SK-N-SH (cell line): ENCODE results near the gene ITFG2. TPM values are rescaled to one million over a fixed set of nuclear protein-coding genes. Genes with fewer than 3 reads are reported as not detected.

Experiments
- CTCF ChIA-PET: fragments of 300-600, 350-600 bp; formaldehyde crosslinking; extraction: SDS; loops from one replicate; lab custom pipeline; 2021; lab: Yijun Ruan, JAX
- POLR2A ChIA-PET: fragments of 350-600 bp; sonication (Branson Sonifier 250); formaldehyde crosslinking; extraction: SDS; loops from one replicate; lab custom pipeline; 2020; ENCODE audit warnings: antibody characterized with exemption, inconsistent platforms; lab: Yijun Ruan, JAX
- DNase-seq: peaks from one replicate; pipeline ENCODE4 v3.0.0; 2012
- H2AFZ ChIP-seq: fragments of 200-600 bp; sonication (generic); 2 replicates; pipeline ENCODE4 v1.8.1; 2016; ENCODE audit warnings: antibody characterized with exemption, mild to moderate bottlenecking, low read depth
- H3F3A ChIP-seq: fragments of 200-600 bp; sonication (generic); replicated peaks from 2 replicates; pipeline ENCODE3; 2016; ENCODE audit warnings: antibody characterized with exemption, mild to moderate bottlenecking; ENCODE audit not compliant: insufficient read depth
- H3K27ac ChIP-seq, 2 experiments: fragments of 200-500 bp in 1 of 2; fragments of 200-600 bp in 1 of 2; sonication (Bioruptor generic) in 1 of 2; sonication (generic), shearing (Covaris generic) in 1 of 2; 2 replicates each; pipeline versions ENCODE4 v1.5.1 to v1.6.1; 2014 to 2016; ENCODE audit warnings: low read depth in 2 of 2, inconsistent platforms in 1 of 2, low read length in 1 of 2, mild to moderate bottlenecking in 1 of 2, mixed read lengths in 1 of 2
- H3K27me3 ChIP-seq: fragments of 200-600 bp; sonication (generic), shearing (Covaris generic); 2 replicates; pipeline ENCODE4 v1.6.1; 2016; ENCODE audit warnings: mixed run types; ENCODE audit not compliant: insufficient read depth
- H3K36me3 ChIP-seq, 2 experiments: fragments of 200-500 bp in 1 of 2; fragments of 200-600 bp in 1 of 2; sonication (Bioruptor generic) in 1 of 2; sonication (generic) in 1 of 2; replicated peaks in 1 of 2; 2 replicates each; pipeline versions ENCODE3 to v1.5.1; 2014 to 2016; ENCODE audit warnings: low read length in 1 of 2, mild to moderate bottlenecking in 1 of 2; ENCODE audit not compliant: insufficient read depth in 2 of 2, control insufficient read depth in 1 of 2
- H3K4me1 ChIP-seq, 2 experiments: fragments of 200-500 bp in 1 of 2; fragments of 200-600 bp in 1 of 2; sonication (Bioruptor generic) in 1 of 2; sonication (generic), shearing (Covaris generic) in 1 of 2; 2 replicates each; pipeline versions ENCODE4 v1.5.1 to v1.6.1; 2014 to 2016; ENCODE audit warnings: low read depth in 1 of 2, low read length in 1 of 2, mixed run types in 1 of 2; ENCODE audit not compliant: insufficient read depth in 2 of 2, control insufficient read depth in 1 of 2
- H3K4me2 ChIP-seq: fragments of 200-600 bp; sonication (generic), shearing (Covaris generic); 2 replicates; pipeline ENCODE4 v1.6.1; 2017; ENCODE audit warnings: mixed run types
- H3K4me3 ChIP-seq, 2 experiments: fragments of 200-500 bp in 1 of 2; fragments of 200-600 bp in 1 of 2; sonication (Bioruptor generic) in 1 of 2; sonication (generic), shearing (Covaris generic) in 1 of 2; 2 replicates each; pipeline versions ENCODE4 v1.5.1 to v1.8.1; 2014 to 2016; ENCODE audit warnings: low read depth in 2 of 2, inconsistent platforms in 1 of 2, low read length in 1 of 2, mild to moderate bottlenecking in 1 of 2, mixed read lengths in 1 of 2, moderate library complexity in 1 of 2
- H3K79me2 ChIP-seq: fragments of 200-600 bp; sonication (generic); 2 replicates; pipeline ENCODE4 v1.8.1; 2017; ENCODE audit warnings: mild to moderate bottlenecking; ENCODE audit not compliant: insufficient read depth
- H3K9ac ChIP-seq: fragments of 200-600 bp; sonication (generic); 2 replicates; pipeline ENCODE4 v1.6.1; 2017; ENCODE audit warnings: mixed run types
- H3K9me2 ChIP-seq: fragments of 200-600 bp; sonication (generic); 2 replicates; pipeline ENCODE4 v1.6.1; 2017; ENCODE audit warnings: mixed run types
- H3K9me3 ChIP-seq: fragments of 200-600 bp; sonication (generic); 2 replicates; pipeline ENCODE4 v1.6.1; 2017; ENCODE audit warnings: mixed run types, mild to moderate bottlenecking, moderate library complexity
- H4K20me1 ChIP-seq: fragments of 200-600 bp; sonication (generic); 2 replicates; pipeline ENCODE4 v1.6.1; 2017; ENCODE audit warnings: mild to moderate bottlenecking, mixed run types; ENCODE audit not compliant: insufficient read depth
- CHD2 ChIP-seq: fragments of 150-350 bp; IDR thresholded peaks from 2 replicates; pipeline ENCODE4 v1.6.1; 2018; ENCODE audit warnings: low read length; ENCODE audit not compliant: partially characterized antibody
- CTCF ChIP-seq: fragments of 200-600 bp; sonication (generic); IDR thresholded peaks from 2 replicates; pipeline ENCODE4 v1.6.1; 2017; ENCODE audit warnings: antibody characterized with exemption, mild to moderate bottlenecking, moderate library complexity
- FOSL2 ChIP-seq: IDR thresholded peaks from 2 replicates; pipeline ENCODE4 v1.4.0; 2012; ENCODE audit warnings: low read depth, mild to moderate bottlenecking, moderate library complexity, borderline replicate concordance
- FOXJ3 ChIP-seq: sonication (generic); formaldehyde crosslinking; IDR thresholded peaks from 2 replicates; pipeline ENCODE4 v1.5.1; 2020; ENCODE audit warnings: mild to moderate bottlenecking, missing genetic modification reagents
- MEF2A ChIP-seq: IDR thresholded peaks from 2 replicates; pipeline ENCODE4 v1.4.0; 2012; ENCODE audit warnings: low read depth, borderline replicate concordance
- MXI1 ChIP-seq: IDR thresholded peaks from 2 replicates; pipeline ENCODE4 v1.6.1; 2012; ENCODE audit warnings: mild to moderate bottlenecking, low read depth, low read length, improper control_type of control experiment
- POLR2AphosphoS5 ChIP-seq: IDR thresholded peaks from 2 replicates; pipeline ENCODE4 v1.6.1; 2012; ENCODE audit warnings: low read depth, low read length
- RAD21 ChIP-seq: IDR thresholded peaks from 2 replicates; pipeline ENCODE4 v1.6.1; 2012; ENCODE audit warnings: mild to moderate bottlenecking, low read length
- RCOR1 ChIP-seq: fragments of 150-350 bp; IDR thresholded peaks from 2 replicates; pipeline ENCODE4 v1.6.1; 2017; ENCODE audit warnings: antibody characterized with exemption, low read length
- RXRA ChIP-seq: IDR thresholded peaks from 2 replicates; pipeline ENCODE4 v1.4.0; 2012; ENCODE audit warnings: low read depth, mild to moderate bottlenecking, borderline replicate concordance
- TAF1 ChIP-seq: IDR thresholded peaks from 2 replicates; pipeline ENCODE4 v1.6.1; 2012; ENCODE audit warnings: low read depth, mild to moderate bottlenecking, low read length, moderate library complexity, borderline replicate concordance
- TEAD4 ChIP-seq: IDR thresholded peaks from 2 replicates; pipeline ENCODE4 v1.4.0; 2012; ENCODE audit warnings: mild to moderate bottlenecking, borderline replicate concordance; ENCODE audit not compliant: insufficient read depth
- WGBS: methylation state at CpG from one replicate; pipeline ENCODE4 v1.1.6; 2017; ENCODE audit warnings: low lambda C conversion rate; 5-methylcytosine and 5-hydroxymethylcytosine counted together
- polyA plus RNA-seq, 3 experiments: library from polyadenylated mRNA; depleted of rRNA; stranded (reverse); fragments of >200 nt; gene quantifications; 2 replicates each; pipeline ENCODE4 v1.2.3, GENCODE V29; 2012
- TF ChIP-seq, protein P1 (sequence below): IDR thresholded peaks from 2 replicates; pipeline ENCODE4 v1.4.0; 2012; ENCODE audit warnings: low read depth
- TF ChIP-seq, protein P2 (sequence below): fragments of 150-350 bp; IDR thresholded peaks from 2 replicates; pipeline ENCODE4 v1.6.1; 2016; ENCODE audit warnings: mild to moderate bottlenecking, low read depth, low read length
- TF ChIP-seq, protein P3 (sequence below): IDR thresholded peaks from 2 replicates; pipeline ENCODE4 v1.4.0; 2012; ENCODE audit warnings: low read depth, borderline replicate concordance
- TF ChIP-seq, protein P4 (sequence below): IDR thresholded peaks from 2 replicates; pipeline ENCODE4 v1.4.0; 2012; ENCODE audit warnings: low read depth, borderline replicate concordance

The ITFG2 gene
- polyA plus RNA-seq, 1 of the 3 experiments (the other 2 are of a cell fraction): 27.2 TPM

DNA sequence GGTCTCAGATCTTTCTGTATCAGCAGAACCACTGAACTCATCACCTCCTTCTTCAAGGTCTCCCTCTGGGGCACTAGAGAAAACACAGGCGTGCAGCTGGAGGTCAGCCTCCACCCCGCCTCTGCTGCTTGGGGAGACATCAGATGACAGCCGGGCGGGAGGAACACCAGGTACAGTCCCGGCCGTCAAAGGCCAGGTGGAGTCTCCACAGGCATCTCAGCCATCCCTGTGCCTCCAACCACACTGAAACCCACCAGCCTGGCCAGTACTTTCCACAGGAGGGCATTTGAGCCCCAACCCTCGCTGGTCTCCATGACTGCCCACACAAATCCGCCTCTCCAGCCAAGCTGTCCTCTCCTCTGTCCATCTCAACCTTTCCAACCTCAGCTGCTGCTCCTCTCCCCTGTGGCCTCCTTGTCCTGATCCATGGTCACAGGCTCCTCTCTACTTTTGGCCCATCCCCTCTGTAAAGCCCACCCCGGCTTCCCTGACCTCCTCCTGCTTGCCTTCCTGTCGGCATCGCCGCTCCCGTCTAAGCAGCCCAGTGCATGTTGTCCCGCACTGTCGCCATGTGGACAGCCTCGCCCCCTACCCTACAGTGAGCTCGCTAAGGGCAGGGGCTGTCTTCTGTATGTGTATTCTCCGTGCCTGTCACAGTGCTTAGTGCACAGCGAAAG lies 39.1 kb upstream of the ITFG2 start:
- TF ChIP-seq RXRA (no peak), MXI1 (no peak), TAF1 (no peak), FOSL2 (no peak), CTCF (no peak), POLR2AphosphoS5 (no peak), MEF2A (no peak), FOXJ3 (CRISPR knock-in tag) (no peak), TEAD4 (no peak), RAD21 (no peak), CHD2 (no peak), RCOR1 (no peak)
- TF ChIP-seq, protein P1, sequence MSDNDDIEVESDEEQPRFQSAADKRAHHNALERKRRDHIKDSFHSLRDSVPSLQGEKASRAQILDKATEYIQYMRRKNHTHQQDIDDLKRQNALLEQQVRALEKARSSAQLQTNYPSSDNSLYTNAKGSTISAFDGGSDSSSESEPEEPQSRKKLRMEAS: no peak
- TF ChIP-seq, protein P2, sequence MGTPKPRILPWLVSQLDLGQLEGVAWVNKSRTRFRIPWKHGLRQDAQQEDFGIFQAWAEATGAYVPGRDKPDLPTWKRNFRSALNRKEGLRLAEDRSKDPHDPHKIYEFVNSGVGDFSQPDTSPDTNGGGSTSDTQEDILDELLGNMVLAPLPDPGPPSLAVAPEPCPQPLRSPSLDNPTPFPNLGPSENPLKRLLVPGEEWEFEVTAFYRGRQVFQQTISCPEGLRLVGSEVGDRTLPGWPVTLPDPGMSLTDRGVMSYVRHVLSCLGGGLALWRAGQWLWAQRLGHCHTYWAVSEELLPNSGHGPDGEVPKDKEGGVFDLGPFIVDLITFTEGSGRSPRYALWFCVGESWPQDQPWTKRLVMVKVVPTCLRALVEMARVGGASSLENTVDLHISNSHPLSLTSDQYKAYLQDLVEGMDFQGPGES: no peak
- TF ChIP-seq, protein P3, sequence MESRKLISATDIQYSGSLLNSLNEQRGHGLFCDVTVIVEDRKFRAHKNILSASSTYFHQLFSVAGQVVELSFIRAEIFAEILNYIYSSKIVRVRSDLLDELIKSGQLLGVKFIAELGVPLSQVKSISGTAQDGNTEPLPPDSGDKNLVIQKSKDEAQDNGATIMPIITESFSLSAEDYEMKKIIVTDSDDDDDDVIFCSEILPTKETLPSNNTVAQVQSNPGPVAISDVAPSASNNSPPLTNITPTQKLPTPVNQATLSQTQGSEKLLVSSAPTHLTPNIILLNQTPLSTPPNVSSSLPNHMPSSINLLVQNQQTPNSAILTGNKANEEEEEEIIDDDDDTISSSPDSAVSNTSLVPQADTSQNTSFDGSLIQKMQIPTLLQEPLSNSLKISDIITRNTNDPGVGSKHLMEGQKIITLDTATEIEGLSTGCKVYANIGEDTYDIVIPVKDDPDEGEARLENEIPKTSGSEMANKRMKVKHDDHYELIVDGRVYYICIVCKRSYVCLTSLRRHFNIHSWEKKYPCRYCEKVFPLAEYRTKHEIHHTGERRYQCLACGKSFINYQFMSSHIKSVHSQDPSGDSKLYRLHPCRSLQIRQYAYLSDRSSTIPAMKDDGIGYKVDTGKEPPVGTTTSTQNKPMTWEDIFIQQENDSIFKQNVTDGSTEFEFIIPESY: no peak
- TF ChIP-seq, protein P4, sequence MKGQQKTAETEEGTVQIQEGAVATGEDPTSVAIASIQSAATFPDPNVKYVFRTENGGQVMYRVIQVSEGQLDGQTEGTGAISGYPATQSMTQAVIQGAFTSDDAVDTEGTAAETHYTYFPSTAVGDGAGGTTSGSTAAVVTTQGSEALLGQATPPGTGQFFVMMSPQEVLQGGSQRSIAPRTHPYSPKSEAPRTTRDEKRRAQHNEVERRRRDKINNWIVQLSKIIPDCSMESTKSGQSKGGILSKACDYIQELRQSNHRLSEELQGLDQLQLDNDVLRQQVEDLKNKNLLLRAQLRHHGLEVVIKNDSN: no peak
- peaks cover 9% of the 10 kb centered on the region; the same call in 1 of the 2 replicates for H3K27me3 ChIP-seq
- H2AFZ ChIP-seq: no peak overlapping the region
- H3K27ac ChIP-seq: no peak overlapping the region
- ChIA-PET CTCF (interaction anchor here (1.1 to 1.6 kb wide), 4 partner anchors 10 to 33 kb away, joined by 3 to 9 read pairs (median 5); no protein-coding TSS in a partner anchor), POLR2A (no interaction called here)
- no peaks in the 10 kb centered on the region for H3K4me1 ChIP-seq
- no peak overlapping the region for H3K4me2 ChIP-seq
- H3K4me3 ChIP-seq: no peak overlapping the region
- 52% methylated on average over 19 of the region's 19 CpGs for WGBS
- H3K9me2 ChIP-seq: no peaks in the 10 kb centered on the region
- no peaks in the 10 kb centered on the region for H3F3A ChIP-seq
- DNase-seq: no peak
- no peak overlapping the region for H3K9ac ChIP-seq
- H3K9me3 ChIP-seq: no peaks in the 10 kb centered on the region
- H3K79me2 ChIP-seq: no peaks in the 10 kb centered on the region
- H4K20me1 ChIP-seq: no peaks in the 10 kb centered on the region
- H3K36me3 ChIP-seq: no peaks in the 10 kb centered on the region
